GM23338 (cell line): ENCODE data around the gene WBP2NL. TPM values are rescaled to one million over a fixed set of nuclear protein-coding genes. Genes with fewer than 3 reads are reported as not detected.

Experiments used
- ATAC-seq: fragments of 200-7000 bp; cut with Tn5 transposase; 3 replicates; pipeline ENCODE4 v1.9.1; 2020
- DNase-seq: peaks from one replicate; pipeline ENCODE4 v3.0.0-alpha.2; 2015; ENCODE audit warnings: low spot score
- H2AFZ ChIP-seq: fragments of 200-600 bp; sonication (generic); 2 replicates; pipeline ENCODE4 v1.8.0; 2016; ENCODE audit warnings: antibody characterized with exemption, mild to moderate bottlenecking, moderate library complexity
- H3F3A ChIP-seq: fragments of 200-600 bp; sonication (generic); replicated peaks from 2 replicates; pipeline ENCODE4 v1.8.0; 2017; ENCODE audit warnings: antibody characterized with exemption, mixed run types, low read depth
- H3K27ac ChIP-seq: fragments of 200-600 bp; sonication (generic); 2 replicates; pipeline ENCODE4 v1.6.1; 2016; ENCODE audit warnings: low read depth
- H3K27me3 ChIP-seq: fragments of 200-600 bp; sonication (generic); 2 replicates; pipeline ENCODE4 v1.8.0; 2016; ENCODE audit warnings: mild to moderate bottlenecking, mixed run types, moderate library complexity; ENCODE audit not compliant: insufficient read depth
- H3K36me3 ChIP-seq: fragments of 200-600 bp; sonication (generic); 2 replicates; pipeline ENCODE4 v1.8.0; 2016; ENCODE audit warnings: mild to moderate bottlenecking; ENCODE audit not compliant: insufficient read depth
- H3K4me1 ChIP-seq: fragments of 200-600 bp; sonication (generic); 2 replicates; pipeline ENCODE4 v1.8.0; 2016; ENCODE audit warnings: mild to moderate bottlenecking, moderate library complexity; ENCODE audit not compliant: insufficient read depth
- H3K4me2 ChIP-seq: fragments of 200-600 bp; sonication (generic); 2 replicates; pipeline ENCODE4 v1.7.1; 2017; ENCODE audit warnings: mixed run types
- H3K4me3 ChIP-seq: fragments of 200-600 bp; sonication (generic); 2 replicates; pipeline ENCODE4 v1.6.1; 2016; ENCODE audit warnings: mixed run types
- H3K79me2 ChIP-seq: fragments of 200-600 bp; sonication (generic); replicated peaks from 2 replicates; pipeline ENCODE4 v1.8.0; 2017; ENCODE audit warnings: mild to moderate bottlenecking; ENCODE audit not compliant: insufficient read depth
- H3K9me2 ChIP-seq: fragments of 200-600 bp; sonication (generic); 2 replicates; pipeline ENCODE4 v1.8.0; 2017; ENCODE audit not compliant: insufficient read depth
- H4K20me1 ChIP-seq: fragments of 200-600 bp; sonication (generic); replicated peaks from 2 replicates; pipeline ENCODE4 v1.8.0; 2017; ENCODE audit warnings: mild to moderate bottlenecking; ENCODE audit not compliant: insufficient read depth
- H3K27ac Mint-ChIP-seq: 2 replicates; pipeline ENCODE4 v1.8.0; 2020; ENCODE audit warnings: inconsistent platforms, mild to moderate bottlenecking, moderate library complexity, mixed read lengths
- H3K27me3 Mint-ChIP-seq: 3 replicates; pipeline ENCODE4 v1.8.0; 2022; ENCODE audit warnings: low read depth, mild to moderate bottlenecking, moderate library complexity, mixed read lengths, inconsistent platforms; ENCODE audit not compliant: insufficient read depth, poor library complexity
- H3K36me3 Mint-ChIP-seq: 3 replicates; pipeline ENCODE4 v1.8.0; 2021; ENCODE audit warnings: low read depth, mild to moderate bottlenecking, inconsistent platforms, moderate library complexity, mixed read lengths
- H3K4me1 Mint-ChIP-seq: 3 replicates; pipeline ENCODE4 v1.8.0; 2020; ENCODE audit warnings: mild to moderate bottlenecking, inconsistent platforms, mixed read lengths
- H3K4me3 Mint-ChIP-seq: 3 replicates; pipeline ENCODE4 v1.8.0; 2021; ENCODE audit warnings: moderate library complexity, mild to moderate bottlenecking, inconsistent platforms, mixed read lengths
- H3K9me3 Mint-ChIP-seq: 3 replicates; pipeline ENCODE4 v1.8.0; 2020; ENCODE audit warnings: moderate library complexity, mild to moderate bottlenecking, inconsistent platforms, mixed read lengths
- CREB1 ChIP-seq: fragments of 250-450 bp; sonication (Bioruptor Pico); IDR thresholded peaks from 2 replicates; pipeline ENCODE4 v1.5.0; 2020; ENCODE audit warnings: low read depth, mild to moderate bottlenecking, moderate library complexity
- ETS1 ChIP-seq: IDR thresholded peaks from 2 replicates; pipeline ENCODE4 v1.6.1; 2016; ENCODE audit warnings: antibody characterized with exemption
- EZH2 ChIP-seq: fragments of 200-600 bp; sonication (generic); IDR thresholded peaks from one replicate; pipeline ENCODE4 v1.8.0; 2017; ENCODE audit warnings: antibody characterized with exemption, mild to moderate bottlenecking, low read depth; ENCODE audit not compliant: unreplicated experiment
- EZH2phosphoT487 ChIP-seq: fragments of 200-600 bp; sonication (generic); IDR thresholded peaks from one replicate; pipeline ENCODE4 v1.8.1; 2018; ENCODE audit warnings: antibody characterized with exemption; ENCODE audit not compliant: unreplicated experiment
- NANOG ChIP-seq: IDR thresholded peaks from 2 replicates; pipeline ENCODE4 v1.6.1; 2016; ENCODE audit warnings: antibody characterized with exemption, borderline replicate concordance
- POLR2AphosphoS5 ChIP-seq: IDR thresholded peaks from 2 replicates; pipeline ENCODE4 v1.6.1; 2016; ENCODE audit warnings: antibody characterized with exemption, low read depth
- ZNF462 ChIP-seq: fragments of 250-450 bp; sonication (Bioruptor Pico); IDR thresholded peaks from 2 replicates; pipeline ENCODE4 v1.5.0; 2020; ENCODE audit warnings: mild to moderate bottlenecking, moderate library complexity
- polyA plus RNA-seq: library from polyadenylated mRNA; unstranded; fragments of >200 nt; fragmentation: Nextera tagmentation; extraction: Ambion mirVana; gene quantifications from 2 replicates; pipeline ENCODE4 v1.2.1, GENCODE V29; 2016
- total RNA-seq: library from RNA; depleted of rRNA; stranded (reverse); fragments of >200 nt; shearing (Covaris generic); gene quantifications from 2 replicates; pipeline ENCODE4 v1.2.3, GENCODE V29; 2014

The WBP2NL gene
- total and polyA plus RNA-seq, 2 experiments from 2014 or later = 0.14 TPM; not detected in 1

- peak overlapping the region; percentile 70 for H3K4me3 ChIP-seq
- Mint-ChIP-seq H3K27me3 (peaks cover 33% of the 10 kb centered on the region), H3K4me1 (peaks cover 17% of the 10 kb centered on the region), H3K27ac (no peak overlapping the region), H3K36me3 (no peaks in the 10 kb centered on the region; the same call in 2 of the 3 replicates), H3K9me3 (no peaks in the 10 kb centered on the region), H3K4me3 (peak overlapping the region; percentile 63)
- no peaks in the 10 kb centered on the region; the same call in 1 of the 2 replicates for H4K20me1 ChIP-seq
- H3K79me2 ChIP-seq = no peaks in the 10 kb centered on the region
- TF ChIP-seq ZNF462 (CRISPR knock-in tag) = no peak
- TF ChIP-seq NANOG = no peak
- TF ChIP-seq EZH2phosphoT487 = no peak
- TF ChIP-seq EZH2 = no peak
- no peak for TF ChIP-seq CREB1 (CRISPR knock-in tag)
- TF ChIP-seq POLR2AphosphoS5 = no peak
- TF ChIP-seq ETS1 = no peak
- H2AFZ ChIP-seq = peak overlapping the region; percentile 96
- no peaks in the 10 kb centered on the region for H3K36me3 ChIP-seq
- no peak overlapping the region for H3K27ac ChIP-seq
- ATAC-seq = peak; percentile 27
- peak overlapping the region; percentile 85 for H3K4me2 ChIP-seq
- H3K27me3 ChIP-seq = peaks cover 37% of the 10 kb centered on the region
- H3K9me2 ChIP-seq = no peaks in the 10 kb centered on the region
- H3F3A ChIP-seq = 0 out of 2 replicates have a peak, but pooled peaks cover 4% of the 10 kb centered on the region
- DNase-seq = peak; percentile 61
- H3K4me1 ChIP-seq = peaks cover 15% of the 10 kb centered on the region
Observed at GRCh38 chr22:41976070-41976901, 22.3 kb upstream of the WBP2NL start.
